ENCODE results near the gene SEC14L1.

The SEC14L1 gene

DNA sequence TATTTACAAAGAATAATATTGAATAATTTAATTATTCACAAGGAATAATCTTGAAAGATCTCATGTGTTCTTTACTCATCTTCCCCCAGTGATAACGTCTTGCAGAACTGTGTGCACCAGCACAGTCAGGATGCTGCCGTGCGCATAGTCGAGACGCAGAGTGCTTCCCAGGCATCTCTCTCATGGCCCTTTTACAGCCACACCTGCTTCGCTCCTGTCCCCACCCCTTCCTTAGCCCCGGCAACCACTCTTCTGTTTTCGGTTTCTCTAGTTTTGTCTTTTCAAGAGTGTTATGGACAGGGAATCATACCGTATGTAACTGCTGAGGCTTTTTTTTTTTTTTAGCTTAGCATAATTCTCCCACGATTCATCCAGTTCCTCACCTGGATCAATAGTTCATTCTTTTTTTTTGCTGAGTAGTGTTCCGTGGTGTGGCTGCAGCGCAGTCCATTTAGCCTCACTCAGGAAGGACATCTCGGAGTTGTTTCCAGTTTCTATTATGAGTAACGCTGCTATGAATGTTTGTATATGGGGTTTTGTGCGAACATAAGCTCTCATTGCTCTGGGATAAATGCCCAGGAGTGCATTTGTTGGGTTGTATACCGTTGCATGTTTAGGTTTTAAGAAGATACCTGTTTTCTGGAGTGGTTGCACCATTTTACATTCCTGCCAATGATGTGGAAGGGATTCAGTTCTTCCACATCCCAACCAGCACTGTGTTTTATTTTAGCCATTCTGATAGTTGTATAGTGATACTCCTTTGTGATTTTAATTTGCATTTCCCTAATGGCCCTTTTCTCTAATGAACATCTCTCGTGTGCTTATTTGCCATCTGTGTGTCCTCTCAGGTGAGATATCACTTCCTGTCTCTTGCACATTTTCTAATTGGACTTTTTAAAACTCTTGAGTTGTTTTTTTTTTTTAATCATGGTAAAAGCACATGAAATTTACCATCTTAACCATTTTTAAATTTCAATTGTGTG is 47.6 kb downstream of the SEC14L1 start:
- Histone ChIP-seq H3K4me3 (ENCODE audit: low read depth, low read length) (no peak overlapping the region), H3K9me3 (ENCODE audit: control insufficient read depth, insufficient read depth, low read depth, low read length) (no peaks in the 10 kb centered on the region), H3K4me1 (ENCODE audit: control insufficient read depth, insufficient read depth, low read length) (peaks cover 11% of the 10 kb centered on the region), H3K36me3 (ENCODE audit: control insufficient read depth in 2 of 2, insufficient read depth in 1 of 2, low read length in 2 of 2) (peaks cover 4 to 26% of the 10 kb centered on the region in 2 experiments; a peak in 2 of 3 replicates), H3K27ac (ENCODE audit: extremely low read depth, low read depth, low read length) (no peak overlapping the region)
- ChIA-PET POLR2A (interaction anchor here (0.7 to 0.8 kb wide), 2 partner anchors 48 to 63 kb away, joined by 4 to 6 read pairs; no protein-coding TSS in a partner anchor), CTCF (no interaction called here)
- TF ChIP-seq, protein P1, sequence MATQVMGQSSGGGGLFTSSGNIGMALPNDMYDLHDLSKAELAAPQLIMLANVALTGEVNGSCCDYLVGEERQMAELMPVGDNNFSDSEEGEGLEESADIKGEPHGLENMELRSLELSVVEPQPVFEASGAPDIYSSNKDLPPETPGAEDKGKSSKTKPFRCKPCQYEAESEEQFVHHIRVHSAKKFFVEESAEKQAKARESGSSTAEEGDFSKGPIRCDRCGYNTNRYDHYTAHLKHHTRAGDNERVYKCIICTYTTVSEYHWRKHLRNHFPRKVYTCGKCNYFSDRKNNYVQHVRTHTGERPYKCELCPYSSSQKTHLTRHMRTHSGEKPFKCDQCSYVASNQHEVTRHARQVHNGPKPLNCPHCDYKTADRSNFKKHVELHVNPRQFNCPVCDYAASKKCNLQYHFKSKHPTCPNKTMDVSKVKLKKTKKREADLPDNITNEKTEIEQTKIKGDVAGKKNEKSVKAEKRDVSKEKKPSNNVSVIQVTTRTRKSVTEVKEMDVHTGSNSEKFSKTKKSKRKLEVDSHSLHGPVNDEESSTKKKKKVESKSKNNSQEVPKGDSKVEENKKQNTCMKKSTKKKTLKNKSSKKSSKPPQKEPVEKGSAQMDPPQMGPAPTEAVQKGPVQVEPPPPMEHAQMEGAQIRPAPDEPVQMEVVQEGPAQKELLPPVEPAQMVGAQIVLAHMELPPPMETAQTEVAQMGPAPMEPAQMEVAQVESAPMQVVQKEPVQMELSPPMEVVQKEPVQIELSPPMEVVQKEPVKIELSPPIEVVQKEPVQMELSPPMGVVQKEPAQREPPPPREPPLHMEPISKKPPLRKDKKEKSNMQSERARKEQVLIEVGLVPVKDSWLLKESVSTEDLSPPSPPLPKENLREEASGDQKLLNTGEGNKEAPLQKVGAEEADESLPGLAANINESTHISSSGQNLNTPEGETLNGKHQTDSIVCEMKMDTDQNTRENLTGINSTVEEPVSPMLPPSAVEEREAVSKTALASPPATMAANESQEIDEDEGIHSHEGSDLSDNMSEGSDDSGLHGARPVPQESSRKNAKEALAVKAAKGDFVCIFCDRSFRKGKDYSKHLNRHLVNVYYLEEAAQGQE (tag by site-specific recombination; IDR thresholded peaks at IDR 0.05), result no peak
- TF ChIP-seq ZNF621 (tag by site-specific recombination; IDR thresholded peaks at IDR 0.05), result no peak
- no peak for TF ChIP-seq ZNF426 (tag by site-specific recombination; IDR thresholded peaks at IDR 0.05)
- no peak for TF ChIP-seq ZBTB48 (tag by site-specific recombination; IDR thresholded peaks at IDR 0.05)
- TF ChIP-seq ZNF785 (tag by site-specific recombination; IDR thresholded peaks at IDR 0.05), result no peak
- no peak for TF ChIP-seq ZSCAN23 (tag by site-specific recombination; IDR thresholded peaks at IDR 0.05)
- TF ChIP-seq, protein P2, sequence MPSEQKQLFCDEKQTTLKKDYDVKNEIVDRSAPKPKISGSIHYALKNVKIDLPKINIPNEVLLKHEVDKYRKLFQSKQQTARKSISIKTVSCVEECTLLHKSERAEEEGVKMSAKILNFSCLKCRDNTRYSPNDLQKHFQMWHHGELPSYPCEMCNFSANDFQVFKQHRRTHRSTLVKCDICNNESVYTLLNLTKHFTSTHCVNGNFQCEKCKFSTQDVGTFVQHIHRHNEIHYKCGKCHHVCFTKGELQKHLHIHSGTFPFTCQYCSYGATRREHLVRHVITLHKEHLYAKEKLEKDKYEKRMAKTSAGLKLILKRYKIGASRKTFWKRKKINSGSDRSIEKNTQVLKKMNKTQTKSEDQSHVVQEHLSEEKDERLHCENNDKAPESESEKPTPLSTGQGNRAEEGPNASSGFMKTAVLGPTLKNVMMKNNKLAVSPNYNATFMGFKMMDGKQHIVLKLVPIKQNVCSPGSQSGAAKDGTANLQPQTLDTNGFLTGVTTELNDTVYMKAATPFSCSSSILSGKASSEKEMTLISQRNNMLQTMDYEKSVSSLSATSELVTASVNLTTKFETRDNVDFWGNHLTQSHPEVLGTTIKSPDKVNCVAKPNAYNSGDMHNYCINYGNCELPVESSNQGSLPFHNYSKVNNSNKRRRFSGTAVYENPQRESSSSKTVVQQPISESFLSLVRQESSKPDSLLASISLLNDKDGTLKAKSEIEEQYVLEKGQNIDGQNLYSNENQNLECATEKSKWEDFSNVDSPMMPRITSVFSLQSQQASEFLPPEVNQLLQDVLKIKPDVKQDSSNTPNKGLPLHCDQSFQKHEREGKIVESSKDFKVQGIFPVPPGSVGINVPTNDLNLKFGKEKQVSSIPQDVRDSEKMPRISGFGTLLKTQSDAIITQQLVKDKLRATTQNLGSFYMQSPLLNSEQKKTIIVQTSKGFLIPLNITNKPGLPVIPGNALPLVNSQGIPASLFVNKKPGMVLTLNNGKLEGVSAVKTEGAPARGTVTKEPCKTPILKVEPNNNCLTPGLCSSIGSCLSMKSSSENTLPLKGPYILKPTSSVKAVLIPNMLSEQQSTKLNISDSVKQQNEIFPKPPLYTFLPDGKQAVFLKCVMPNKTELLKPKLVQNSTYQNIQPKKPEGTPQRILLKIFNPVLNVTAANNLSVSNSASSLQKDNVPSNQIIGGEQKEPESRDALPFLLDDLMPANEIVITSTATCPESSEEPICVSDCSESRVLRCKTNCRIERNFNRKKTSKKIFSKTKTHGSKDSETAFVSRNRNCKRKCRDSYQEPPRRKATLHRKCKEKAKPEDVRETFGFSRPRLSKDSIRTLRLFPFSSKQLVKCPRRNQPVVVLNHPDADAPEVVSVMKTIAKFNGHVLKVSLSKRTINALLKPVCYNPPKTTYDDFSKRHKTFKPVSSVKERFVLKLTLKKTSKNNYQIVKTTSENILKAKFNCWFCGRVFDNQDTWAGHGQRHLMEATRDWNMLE (tag by site-specific recombination; conservative IDR thresholded peaks at IDR 0.05; ENCODE audit: low read depth), result no peak
- no peak for TF ChIP-seq ZNF174 (tag by site-specific recombination; IDR thresholded peaks at IDR 0.05)
- no peak for TF ChIP-seq ZNF558 (tag by site-specific recombination; IDR thresholded peaks at IDR 0.05)
- TF ChIP-seq MEIS1 (CRISPR knock-in tag; IDR thresholded peaks at IDR 0.05; ENCODE audit: borderline replicate concordance), result no peak
- TF ChIP-seq HOXC10 (CRISPR knock-in tag; IDR thresholded peaks at IDR 0.05), result no peak
- no peak for TF ChIP-seq ZNF132 (tag by site-specific recombination; IDR thresholded peaks at IDR 0.05; ENCODE audit: borderline replicate concordance)
- TF ChIP-seq ZNF19 (tag by site-specific recombination; IDR thresholded peaks at IDR 0.05; ENCODE audit: low read depth), result no peak
- TF ChIP-seq ZNF626 (tag by site-specific recombination; IDR thresholded peaks at IDR 0.05), result no peak
- TF ChIP-seq, protein P3, sequence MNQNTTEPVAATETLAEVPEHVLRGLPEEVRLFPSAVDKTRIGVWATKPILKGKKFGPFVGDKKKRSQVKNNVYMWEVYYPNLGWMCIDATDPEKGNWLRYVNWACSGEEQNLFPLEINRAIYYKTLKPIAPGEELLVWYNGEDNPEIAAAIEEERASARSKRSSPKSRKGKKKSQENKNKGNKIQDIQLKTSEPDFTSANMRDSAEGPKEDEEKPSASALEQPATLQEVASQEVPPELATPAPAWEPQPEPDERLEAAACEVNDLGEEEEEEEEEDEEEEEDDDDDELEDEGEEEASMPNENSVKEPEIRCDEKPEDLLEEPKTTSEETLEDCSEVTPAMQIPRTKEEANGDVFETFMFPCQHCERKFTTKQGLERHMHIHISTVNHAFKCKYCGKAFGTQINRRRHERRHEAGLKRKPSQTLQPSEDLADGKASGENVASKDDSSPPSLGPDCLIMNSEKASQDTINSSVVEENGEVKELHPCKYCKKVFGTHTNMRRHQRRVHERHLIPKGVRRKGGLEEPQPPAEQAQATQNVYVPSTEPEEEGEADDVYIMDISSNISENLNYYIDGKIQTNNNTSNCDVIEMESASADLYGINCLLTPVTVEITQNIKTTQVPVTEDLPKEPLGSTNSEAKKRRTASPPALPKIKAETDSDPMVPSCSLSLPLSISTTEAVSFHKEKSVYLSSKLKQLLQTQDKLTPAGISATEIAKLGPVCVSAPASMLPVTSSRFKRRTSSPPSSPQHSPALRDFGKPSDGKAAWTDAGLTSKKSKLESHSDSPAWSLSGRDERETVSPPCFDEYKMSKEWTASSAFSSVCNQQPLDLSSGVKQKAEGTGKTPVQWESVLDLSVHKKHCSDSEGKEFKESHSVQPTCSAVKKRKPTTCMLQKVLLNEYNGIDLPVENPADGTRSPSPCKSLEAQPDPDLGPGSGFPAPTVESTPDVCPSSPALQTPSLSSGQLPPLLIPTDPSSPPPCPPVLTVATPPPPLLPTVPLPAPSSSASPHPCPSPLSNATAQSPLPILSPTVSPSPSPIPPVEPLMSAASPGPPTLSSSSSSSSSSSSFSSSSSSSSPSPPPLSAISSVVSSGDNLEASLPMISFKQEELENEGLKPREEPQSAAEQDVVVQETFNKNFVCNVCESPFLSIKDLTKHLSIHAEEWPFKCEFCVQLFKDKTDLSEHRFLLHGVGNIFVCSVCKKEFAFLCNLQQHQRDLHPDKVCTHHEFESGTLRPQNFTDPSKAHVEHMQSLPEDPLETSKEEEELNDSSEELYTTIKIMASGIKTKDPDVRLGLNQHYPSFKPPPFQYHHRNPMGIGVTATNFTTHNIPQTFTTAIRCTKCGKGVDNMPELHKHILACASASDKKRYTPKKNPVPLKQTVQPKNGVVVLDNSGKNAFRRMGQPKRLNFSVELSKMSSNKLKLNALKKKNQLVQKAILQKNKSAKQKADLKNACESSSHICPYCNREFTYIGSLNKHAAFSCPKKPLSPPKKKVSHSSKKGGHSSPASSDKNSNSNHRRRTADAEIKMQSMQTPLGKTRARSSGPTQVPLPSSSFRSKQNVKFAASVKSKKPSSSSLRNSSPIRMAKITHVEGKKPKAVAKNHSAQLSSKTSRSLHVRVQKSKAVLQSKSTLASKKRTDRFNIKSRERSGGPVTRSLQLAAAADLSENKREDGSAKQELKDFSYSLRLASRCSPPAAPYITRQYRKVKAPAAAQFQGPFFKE (tag by site-specific recombination; IDR thresholded peaks at IDR 0.05; ENCODE audit: borderline replicate concordance), result no peak
- TF ChIP-seq ZNF629 (tag by site-specific recombination; IDR thresholded peaks at IDR 0.05), result no peak
- TF ChIP-seq ZNF416 (tag by site-specific recombination; IDR thresholded peaks at IDR 0.05), result no peak
- no peak for TF ChIP-seq ZNF155 (tag by site-specific recombination; IDR thresholded peaks at IDR 0.05)
- no peak for TF ChIP-seq ZNF354C (tag by site-specific recombination; IDR thresholded peaks at IDR 0.05; ENCODE audit: borderline replicate concordance, low read depth)
